BJ (cell line): Measurements from ENCODE around the gene OR10G4. TPM values are rescaled to one million over a fixed set of nuclear protein-coding genes. Genes with fewer than 3 reads are reported as not detected.

Experiments
- CTCF ChIA-PET: fragments of 350-600 bp; formaldehyde crosslinking; extraction: SDS; loops from one replicate; lab custom pipeline; 2021; ENCODE audit warnings: antibody characterized with exemption, inconsistent platforms; lab: Yijun Ruan, JAX
- POLR2A ChIA-PET: fragments of 300-600 bp; sonication (Branson Sonifier 250); formaldehyde crosslinking; extraction: SDS; loops from one replicate; lab custom pipeline; 2021; ENCODE audit warnings: antibody characterized with exemption; lab: Charles Lee
- DNase-seq: peaks from one replicate; pipeline ENCODE4 v3.0.0-alpha.2; 2011; ENCODE audit warnings: low read depth
- H3K27me3 ChIP-seq: 2 replicates; pipeline ENCODE4 v1.6.0; 2011; ENCODE audit warnings: low read length; ENCODE audit not compliant: control insufficient read depth, insufficient read depth
- H3K36me3 ChIP-seq: 2 replicates; pipeline ENCODE4 v1.5.1; 2011; ENCODE audit warnings: low read length; ENCODE audit not compliant: control insufficient read depth, insufficient read depth
- H3K4me3 ChIP-seq: 2 replicates; pipeline ENCODE4 v1.5.1; 2011; ENCODE audit warnings: low read depth, mild to moderate bottlenecking, control low read depth, low read length
- CTCF ChIP-seq: IDR thresholded peaks from 2 replicates; pipeline ENCODE4 v1.5.1; 2011; ENCODE audit warnings: low read depth, mild to moderate bottlenecking, control low read depth, inconsistent platforms, low read length, moderate library complexity; ENCODE audit not compliant: insufficient read depth
- polyA minus RNA-seq: library from RNA; depleted of rRNA, polyadenylated mRNA; stranded (reverse); fragments of >200 nt; gene quantifications from 2 replicates; pipeline ENCODE4 v1.2.3, GENCODE V29; 2011; rRNA and poly(A)+ RNA removed
- polyA plus RNA-seq: library from polyadenylated mRNA; depleted of rRNA; stranded (reverse); fragments of >200 nt; gene quantifications from 2 replicates; pipeline ENCODE4 v1.2.3, GENCODE V29; 2011; rRNA removed

The OR10G4 gene
- polyA plus RNA-seq (not detected in 2 replicates), polyA minus RNA-seq (not detected in 2 replicates)

DNA sequence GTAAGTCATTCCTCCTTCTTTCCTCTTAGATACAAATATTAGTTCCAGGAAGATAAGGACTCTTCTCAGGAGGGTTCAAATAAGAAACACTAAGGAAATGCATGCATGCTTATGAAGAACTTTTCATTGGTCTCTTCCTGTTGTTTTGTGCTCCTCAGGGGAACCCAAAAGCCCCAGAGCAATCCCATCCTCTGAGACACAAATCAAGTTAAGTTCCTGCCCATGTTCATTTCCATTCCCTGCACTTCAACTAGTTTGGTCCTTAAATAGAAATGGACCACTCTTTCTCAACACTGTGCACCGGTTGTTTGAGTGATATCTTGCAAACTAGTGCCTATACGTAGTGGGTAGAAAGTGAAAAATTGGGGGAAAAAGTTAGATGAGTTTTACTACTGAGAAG lies at the start of gene OR10G4:
TSS of gene OR10G4 (plus strand) at position 301 of the 400 bp plus-strand sequence. CDS start 2,578 bp downstream, outside the sequence.
- no peak for TF ChIP-seq CTCF
- Histone ChIP-seq H3K36me3 (no peaks in the 10 kb centered on the region), H3K4me3 (no peak within 1 kb of the TSS), H3K27me3 (no peaks in the 10 kb centered on the region)
- no peak for DNase-seq
- CTCF ChIA-PET: no interaction called here
- POLR2A ChIA-PET: no interaction called here

- TF ChIP-seq CTCF: no peak
- Histone ChIP-seq H3K4me3 (no peak overlapping the region), H3K36me3 (no peaks in the 10 kb centered on the region), H3K27me3 (no peaks in the 10 kb centered on the region)
- CTCF ChIA-PET: no interaction called here
- DNase-seq: peak; percentile 17
- POLR2A ChIA-PET: no interaction called here
Observed at GRCh38 chr11:123973816-123974215, 39.0 kb upstream of the OR10G4 start.

DNA sequence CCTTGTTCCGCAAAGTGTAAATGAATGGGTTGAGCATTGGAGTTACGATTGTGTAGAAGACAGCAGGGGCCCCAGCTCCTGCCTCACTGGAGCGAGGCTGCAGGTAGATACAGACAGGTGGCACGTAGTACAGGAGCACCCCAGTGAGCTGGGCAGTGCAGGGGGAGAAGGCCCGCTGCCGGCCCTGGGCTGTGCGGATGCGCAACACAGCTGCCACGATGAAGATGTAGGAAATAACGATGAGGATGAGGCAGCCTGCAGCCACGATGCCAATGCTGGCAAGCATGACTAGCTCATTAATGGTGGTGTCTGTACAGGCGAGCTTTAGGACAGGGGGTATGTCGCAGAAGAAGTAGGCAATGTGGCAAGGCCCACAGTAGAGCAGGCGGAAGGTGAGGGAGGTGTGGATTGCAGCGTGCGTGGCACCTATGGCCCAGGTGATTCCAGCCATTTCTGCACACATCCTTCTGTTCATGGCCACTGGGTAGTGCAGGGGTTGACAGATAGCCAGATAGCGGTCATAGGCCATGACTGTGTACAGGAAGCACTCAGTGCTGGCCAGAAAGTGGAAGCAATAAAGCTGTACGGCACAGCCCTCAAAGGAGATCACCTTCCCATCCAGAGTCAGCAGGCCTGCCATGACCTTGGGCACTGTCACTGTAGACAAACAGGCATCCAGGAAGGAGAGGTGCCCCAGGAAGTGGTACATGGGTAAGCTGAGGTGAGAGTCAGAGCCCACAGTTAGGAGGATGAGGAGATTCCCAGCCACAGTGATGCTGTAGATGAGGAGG lies 35.8 kb upstream of the OR10G4 start:
- Histone ChIP-seq H3K36me3 (no peaks in the 10 kb centered on the region), H3K27me3 (no peaks in the 10 kb centered on the region), H3K4me3 (no peak overlapping the region)
- DNase-seq: no peak
- TF ChIP-seq CTCF: no peak
- POLR2A ChIA-PET: no interaction called here
- CTCF ChIA-PET: no interaction called here

DNA sequence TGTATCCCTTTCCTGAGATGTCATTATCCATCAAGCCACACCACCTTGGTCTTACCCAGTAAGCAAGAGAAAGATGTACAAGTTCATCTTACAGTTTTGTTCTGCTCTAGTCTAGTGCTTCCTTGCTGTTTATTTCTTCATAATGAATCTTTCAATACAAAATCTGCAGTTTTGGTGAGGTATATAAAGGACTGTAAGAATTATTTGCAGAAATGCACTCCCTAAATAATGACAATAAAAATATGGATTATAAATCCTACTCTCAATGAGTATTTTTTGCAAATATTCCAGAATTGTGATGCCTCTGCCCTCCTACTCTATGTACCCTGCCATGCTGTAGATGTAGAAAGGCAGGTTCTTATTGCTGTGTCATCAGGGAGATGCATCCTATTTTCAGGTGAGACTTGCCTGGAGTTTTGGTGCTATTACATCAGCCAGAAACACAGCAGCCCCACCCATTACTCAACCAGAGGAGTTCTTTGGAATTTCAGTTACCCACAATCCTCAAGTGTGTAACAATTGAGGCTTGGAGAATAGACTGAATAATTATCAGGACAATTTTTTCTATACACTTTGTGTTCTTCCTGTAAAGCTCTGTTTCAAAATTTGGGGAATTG lies 35.0 kb upstream of the OR10G4 start, which contains the start of gene OR10S1:
TSS of gene OR10S1 (minus strand) at position 51 of the 617 bp plus-strand sequence. CDS start 117 bp downstream, outside the sequence.
- CTCF ChIA-PET: no interaction called here
- Histone ChIP-seq H3K36me3 (no peaks in the 10 kb centered on the region), H3K4me3 (no peak within 1 kb of the TSS), H3K27me3 (no peaks in the 10 kb centered on the region)
- POLR2A ChIA-PET: no interaction called here
- TF ChIP-seq CTCF: no peak
- no peak for DNase-seq

DNA sequence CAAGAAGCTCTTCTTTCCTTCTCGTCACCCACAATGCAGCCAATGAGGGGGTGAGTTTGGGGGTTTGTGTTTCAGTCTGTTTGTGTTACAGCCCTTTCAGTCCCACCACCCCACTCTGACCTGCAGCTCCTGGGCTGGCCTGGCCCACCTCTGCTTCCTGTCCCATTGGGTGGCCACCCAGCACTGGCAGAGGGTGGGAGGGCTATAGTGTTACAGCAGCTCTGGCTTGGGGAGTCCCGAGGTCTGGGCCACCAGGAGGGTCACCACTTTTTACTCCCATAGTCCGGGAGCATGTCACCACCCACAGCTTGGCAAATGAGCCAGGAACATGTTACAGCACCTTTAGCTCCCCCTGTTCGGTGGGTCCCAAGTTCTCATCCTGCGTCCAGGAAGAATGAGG lies 33.5 kb upstream of the OR10G4 start:
- Histone ChIP-seq H3K36me3 (no peaks in the 10 kb centered on the region), H3K27me3 (no peaks in the 10 kb centered on the region), H3K4me3 (no peak overlapping the region)
- ChIA-PET POLR2A (no interaction called here), CTCF (no interaction called here)
- DNase-seq: no peak
- no peak for TF ChIP-seq CTCF
